Stimulated activated CD4-positive, alpha-beta T cell treated with anti-CD3 and anti-CD28 coated beads, Interleukin-15, amount 100 ng/mL, for 48 hours (primary cell): Measurements from ENCODE around the gene HDGF.

Source experiments
- DNase-seq, 2 donors: peaks; one replicate each; pipeline ENCODE4 v3.0.0-alpha.2; 2020; ENCODE audit warnings: low read depth in 2 of 2

Gene HDGF

GRCh38 chr1:156751451-156751756 is at the start of gene HDGF:
Gene HDGF (minus strand): TSS chr1:156751675. CDS start chr1:156751429, 246 bp downstream.
- DNase-seq, result no peak

DNA sequence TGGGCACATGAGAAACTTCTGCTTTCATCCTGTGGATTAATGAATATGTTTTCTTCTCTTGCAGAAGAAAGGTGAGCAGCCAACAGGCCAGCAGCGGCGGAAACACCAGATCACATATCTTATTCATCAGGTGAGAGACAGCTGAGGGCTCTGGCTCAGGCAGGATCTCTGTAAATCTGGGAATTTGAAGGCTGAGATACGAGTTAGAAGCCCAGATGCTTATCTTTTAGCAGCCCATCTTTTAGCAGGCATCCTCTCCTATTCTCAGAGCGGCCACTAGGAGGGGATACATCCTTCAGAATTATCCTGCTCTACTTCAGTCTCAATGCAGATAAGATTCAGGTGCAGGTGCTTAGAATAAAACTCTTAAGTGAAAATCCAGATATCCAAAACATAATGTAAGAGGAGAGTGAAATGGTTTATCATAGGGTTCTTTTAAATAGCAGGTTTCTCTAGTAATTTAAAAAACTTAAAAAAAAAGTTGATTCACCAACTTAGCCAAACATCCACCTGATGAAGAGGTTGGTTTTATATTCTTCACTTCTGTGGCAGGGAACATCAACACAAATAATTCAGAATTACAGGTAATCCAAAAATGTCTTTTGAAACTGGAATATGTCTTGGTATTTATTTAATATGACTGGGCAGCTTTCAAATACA is 45.9 kb upstream of the HDGF start:
- peak in 1 of 2 donors; percentile 53 for DNase-seq

DNA sequence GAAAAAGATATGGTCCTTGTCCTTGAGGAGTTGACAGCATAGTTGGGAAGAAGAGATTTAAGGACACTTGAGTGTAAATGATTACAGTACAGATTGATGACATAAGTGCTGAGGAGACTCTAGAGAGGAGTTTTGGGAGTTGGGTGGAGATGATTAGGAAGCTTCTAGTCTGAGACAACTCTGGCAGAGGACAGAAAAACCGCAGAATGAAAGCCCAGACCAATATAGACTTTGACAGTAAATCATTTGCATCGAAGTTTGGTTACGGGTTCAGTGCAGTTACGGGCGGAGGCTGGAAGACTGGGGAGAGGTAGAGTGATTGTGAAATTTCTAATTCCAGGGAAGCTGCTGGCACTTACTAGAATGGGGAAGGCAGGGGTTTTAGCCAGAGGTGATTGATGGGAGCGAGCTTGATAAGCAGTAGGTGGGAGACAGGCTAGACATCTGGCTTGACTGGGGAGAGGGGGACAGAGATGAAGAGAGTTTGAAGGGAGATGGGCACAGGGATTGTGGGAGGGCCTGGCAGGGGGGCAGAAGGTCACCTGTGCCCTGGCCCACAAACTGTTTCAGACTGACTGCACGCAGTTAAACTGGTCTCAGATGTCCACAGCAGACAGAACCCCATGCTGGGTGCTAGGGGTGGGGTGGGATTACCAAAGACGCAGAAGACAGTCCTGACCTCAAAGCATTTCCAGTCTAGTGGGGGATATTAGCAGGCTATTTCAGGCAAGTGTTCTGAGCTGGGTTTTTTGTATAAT is 45.0 kb upstream of the HDGF start:
- DNase-seq, result no peak

DNA sequence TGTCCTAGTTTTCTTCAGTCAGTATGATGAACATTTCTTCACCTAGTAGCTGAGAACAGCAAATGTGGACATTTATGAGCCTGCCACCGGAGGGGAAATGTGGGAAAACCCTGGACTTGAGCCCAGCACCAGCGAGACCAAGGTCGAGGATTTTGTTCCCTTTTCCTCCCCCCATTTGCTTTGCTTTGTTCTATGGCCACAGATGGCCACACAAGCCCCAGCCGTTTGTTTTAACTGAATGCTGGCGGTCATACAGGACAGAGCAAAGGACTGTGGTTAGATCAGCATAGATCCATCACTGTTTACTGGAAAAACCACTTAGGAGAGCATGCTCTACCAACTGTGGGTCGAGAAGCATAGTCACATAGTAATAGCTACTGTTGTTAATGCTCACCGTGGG is 44.3 kb upstream of the HDGF start:
- no peak for DNase-seq

GRCh38 chr1:156795374-156795733 is 43.9 kb upstream of the HDGF start:
- DNase-seq, result no peak

GRCh38 chr1:156794506-156795373 is 43.3 kb upstream of the HDGF start:
- no peak for DNase-seq

DNA sequence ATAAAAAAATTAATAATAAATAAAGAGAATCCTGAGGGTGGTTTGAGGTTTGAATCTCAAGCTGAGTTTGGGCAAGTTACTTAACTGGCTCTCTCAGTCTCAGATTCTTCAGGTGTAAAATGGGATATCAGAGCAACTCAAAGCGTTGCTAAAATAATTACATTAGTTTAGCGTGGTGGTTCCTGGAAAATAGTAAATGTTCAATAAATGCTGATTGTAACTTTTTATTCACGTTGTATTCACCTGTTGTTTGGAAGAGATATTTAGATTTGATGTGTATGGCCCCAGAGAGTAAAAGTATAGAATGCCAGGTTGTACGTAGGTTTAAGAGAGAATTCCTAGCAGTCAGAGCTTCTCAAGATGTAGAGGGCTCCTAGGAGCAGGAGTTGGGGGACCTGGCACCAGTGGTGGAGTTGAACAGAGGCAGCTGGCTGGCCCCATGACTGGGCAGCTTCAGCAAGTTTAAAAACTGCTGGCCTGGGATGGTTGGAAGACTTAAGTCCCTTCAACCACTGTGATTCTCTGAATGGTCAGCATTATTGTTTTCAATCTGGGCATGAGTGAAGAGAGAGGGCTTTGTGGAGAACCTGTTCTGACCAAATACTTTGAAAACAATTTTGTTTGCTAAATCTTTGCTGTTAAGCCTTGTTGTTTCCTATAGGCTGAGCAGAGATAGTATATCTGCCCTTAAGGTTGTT is 38.3 kb upstream of the HDGF start:
- DNase-seq, result no peak

DNA sequence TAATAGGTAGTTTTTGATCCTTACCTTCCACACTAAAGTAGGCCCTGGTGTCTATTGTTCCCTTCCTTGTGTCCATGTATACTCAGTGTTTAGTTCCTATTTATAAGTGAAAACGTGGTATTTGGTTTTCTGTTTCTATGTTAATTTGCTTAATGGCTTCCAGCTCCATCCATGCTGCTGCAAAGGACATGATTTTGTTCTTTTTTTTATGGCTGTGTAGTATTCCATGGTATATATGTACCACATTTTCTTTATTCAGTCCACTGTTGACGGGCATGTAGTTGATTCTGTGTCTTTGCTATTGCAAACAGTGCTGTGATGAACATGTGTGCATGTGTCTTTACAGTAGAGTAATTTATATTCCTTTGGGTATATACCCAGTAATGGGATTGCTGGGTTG is 36.7 kb upstream of the HDGF start:
- no peak for DNase-seq

GRCh38 chr1:156786640-156787039 is 35.2 kb upstream of the HDGF start:
- no peak for DNase-seq

GRCh38 chr1:156785458-156785857 is 34.0 kb upstream of the HDGF start:
- no peak for DNase-seq

- DNase-seq, result no peak
These were observed 30.2 kb upstream of the HDGF start for GRCh38 chr1:156781585-156782186.

DNA sequence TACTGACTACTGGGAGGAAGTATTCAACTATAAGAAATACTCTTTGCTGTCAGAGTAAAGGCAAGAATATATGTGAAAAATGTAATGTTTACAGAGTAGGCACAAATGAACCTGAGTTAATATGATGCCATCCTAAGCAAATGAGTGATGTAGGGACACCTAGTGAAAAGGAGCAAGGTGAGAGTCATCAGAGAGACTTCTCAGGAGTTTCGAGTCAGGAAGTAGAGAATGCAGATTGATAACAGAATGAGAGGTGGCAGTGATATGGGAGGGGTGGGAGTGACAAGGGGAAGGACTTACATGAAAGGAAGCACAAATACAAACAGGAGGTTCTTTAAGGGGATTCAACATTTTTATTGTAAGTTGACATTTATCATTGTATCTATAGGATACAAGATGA is 26.1 kb upstream of the HDGF start:
- DNase-seq, result no peak

DNA sequence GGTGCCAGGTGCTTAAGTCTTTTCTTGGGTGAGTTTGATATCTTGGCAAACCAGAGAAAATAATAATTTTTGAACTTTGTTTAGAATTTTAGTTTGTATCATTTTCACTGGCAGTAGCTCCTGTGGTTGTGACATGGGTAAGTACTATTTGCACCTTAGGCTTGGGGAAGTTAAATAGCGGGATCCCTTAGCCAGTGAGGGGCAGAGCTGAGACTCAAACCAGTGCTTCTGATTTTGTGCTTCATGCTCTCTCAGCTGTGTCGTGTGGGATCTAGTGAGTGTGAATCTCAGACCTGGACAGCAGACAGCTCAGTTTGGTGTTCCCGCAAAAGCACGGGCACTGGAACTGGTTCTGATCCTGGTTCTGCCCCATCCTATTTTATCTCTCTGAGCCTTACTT is 25.5 kb upstream of the HDGF start:
- DNase-seq, result no peak

DNA sequence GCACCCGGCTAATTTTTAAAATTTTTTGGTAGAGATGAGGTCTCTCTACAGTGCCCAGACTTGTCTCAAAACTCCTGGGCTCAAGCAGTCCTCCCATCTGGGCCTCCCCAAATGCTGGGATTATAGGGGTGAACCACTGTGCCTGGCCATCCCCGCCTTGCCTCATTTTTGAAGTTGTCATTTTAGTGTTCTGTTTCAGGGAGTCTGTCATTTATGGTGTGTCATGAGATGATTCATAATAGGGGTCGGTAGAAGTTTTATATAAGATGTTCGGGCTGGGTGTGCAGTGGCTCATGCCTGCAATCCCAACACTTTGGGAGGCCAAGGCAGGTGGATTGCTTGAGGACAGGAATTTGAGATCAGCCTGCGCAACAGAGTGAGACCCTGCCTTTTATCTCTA is 24.3 kb upstream of the HDGF start:
- DNase-seq, result no peak

DNA sequence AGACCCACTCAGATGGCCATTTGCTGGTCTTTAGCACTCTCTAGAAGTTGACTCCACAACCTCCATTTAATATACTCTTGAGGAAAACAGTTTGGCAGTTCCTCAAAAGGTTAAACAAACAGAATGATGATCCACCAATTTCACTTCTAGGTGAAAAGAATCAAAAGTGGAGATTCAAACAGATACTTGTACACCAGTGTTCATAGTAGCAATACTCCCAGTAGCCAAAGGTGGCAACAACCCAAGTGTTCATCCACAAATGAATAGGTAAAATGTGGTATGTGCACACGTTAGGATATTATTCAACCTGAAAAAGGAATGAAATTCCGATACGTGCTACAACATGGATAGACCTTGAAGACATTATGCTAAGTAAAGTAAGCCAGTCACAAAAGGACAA is 22.1 kb upstream of the HDGF start:
- DNase-seq, result no peak

GRCh38 chr1:156772728-156773497 is 21.4 kb upstream of the HDGF start:
- no peak for DNase-seq

- no peak for DNase-seq
These were observed 20.7 kb upstream of the HDGF start for GRCh38 chr1:156772222-156772621.

DNA sequence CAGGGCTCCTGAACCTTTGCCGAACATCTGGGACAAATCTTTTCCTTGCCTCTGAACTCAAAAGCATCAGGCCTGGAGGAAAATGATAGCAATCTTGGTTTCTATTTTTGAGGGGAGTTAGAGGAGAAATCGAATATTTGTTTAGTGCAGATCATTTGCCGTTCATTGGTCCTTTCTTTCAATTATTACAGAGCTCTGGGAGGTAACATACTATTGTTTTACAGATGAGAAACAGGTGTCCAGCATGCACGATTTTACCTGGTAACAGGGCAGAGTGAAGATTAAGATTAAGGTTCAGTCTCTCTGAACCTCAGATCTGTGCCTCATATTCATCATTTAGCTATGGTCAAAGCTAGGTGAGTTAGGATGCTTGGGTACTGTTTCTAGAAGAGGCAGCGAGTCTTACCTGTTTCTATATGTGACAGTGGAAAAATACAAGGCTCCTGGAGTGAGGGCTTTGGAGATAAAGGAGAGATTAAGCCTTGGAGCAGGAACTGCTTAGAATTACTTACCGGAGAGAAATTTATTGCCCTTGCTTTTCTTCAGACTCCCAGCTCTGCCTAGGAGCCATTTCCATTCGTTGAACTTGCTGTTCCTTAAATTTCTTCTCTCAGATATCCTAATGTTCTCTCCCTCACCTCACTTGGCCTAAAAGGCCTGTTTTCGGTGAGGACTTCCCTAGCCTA is 17.3 kb upstream of the HDGF start:
- no peak for DNase-seq

- no peak for DNase-seq
These were observed 16.6 kb upstream of the HDGF start for GRCh38 chr1:156767879-156768604.
